Measurements from ENCODE around the gene PRKAR1B.
"Not testable (repeated sequence)": the region's sequence is repeated elsewhere in the genome, so short reads cannot be mapped to it uniquely, and the experiment has no call there.

PRKAR1B gene

DNA sequence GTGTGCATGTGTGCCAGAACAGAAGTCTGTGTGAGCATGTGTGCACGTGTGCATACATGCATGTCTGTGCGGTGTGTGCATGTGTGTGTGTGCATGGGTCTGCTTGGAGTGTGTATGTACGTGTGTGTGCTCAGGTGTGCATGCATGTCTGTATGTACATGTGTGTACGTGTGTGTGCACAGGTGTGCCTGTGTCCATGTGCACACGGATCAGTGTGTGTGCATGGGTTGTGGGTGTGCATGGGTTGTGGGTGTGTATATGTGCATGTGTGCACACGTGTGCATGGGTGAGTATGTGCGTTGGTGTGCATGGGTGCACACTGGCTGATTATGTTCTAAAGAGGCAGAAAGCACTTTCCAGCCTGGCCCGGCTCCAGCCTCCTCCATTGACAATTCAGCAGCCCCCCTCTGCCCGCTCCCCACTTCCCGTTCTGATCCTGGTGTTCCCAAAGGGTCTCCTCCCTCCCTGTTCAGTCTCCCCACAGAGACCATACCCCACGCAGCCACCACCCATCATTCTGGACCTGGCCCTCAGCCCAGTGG, 163.4 kb downstream of the PRKAR1B start:
- DNase-seq (ENCODE audit: extremely low read depth in 1 of 2, low read depth in 1 of 2) = no peak

DNA sequence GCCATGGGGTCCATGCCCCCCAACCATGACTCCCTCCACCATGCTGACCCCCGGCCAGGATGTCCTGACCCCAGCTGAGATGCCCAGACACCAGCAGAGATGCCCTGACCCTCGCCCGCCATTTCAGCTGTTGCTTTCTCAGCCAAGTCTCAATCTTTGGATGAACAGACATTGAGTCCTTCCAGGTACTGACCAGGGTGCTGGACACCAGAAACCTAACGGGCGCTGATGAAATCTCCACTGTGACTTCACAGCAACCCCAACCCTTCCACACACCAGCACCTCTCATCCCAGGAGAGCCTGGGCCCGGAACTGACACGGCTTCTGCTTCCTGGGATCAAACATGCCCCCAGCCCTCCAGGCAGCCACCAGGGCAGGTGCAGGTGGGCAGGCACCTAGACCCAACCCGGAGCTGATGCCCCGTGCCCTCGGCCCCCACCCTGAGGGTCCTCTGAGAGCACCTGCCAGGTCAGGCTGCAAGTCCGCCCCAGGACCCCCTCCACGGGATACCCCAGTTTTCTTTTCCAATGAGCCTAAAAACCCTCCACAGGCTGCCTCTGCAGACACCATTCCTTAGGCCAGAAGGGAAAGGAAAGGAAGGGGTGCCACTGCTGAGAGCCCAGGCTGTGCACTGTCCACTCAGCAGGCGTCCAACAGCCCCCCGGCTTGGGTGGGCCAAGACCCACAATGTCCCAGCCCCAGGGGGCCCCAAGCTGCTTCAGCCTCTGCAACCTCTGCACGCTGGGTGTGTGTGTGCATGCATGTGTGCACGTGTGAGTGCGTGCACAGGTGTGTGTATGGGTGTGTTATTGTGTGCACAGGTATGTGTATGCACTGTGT, 164.1 kb downstream of the PRKAR1B start:
- no peak for DNase-seq (ENCODE audit: extremely low read depth in 1 of 2, low read depth in 1 of 2)

DNA sequence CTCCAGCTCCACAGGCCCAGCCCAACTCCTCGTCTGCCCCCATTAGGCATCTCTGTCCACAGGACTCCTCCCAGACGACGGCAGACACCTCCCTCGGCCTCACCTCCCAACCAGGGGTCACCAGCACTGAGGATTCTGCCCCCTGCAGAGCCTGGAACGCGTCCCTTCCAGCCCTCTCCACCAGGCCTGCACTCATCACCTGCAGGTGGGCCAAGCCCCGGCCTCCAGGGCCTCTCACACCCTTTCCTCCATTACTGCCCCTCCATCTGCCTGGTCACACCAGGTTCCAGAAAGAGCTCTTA, 164.8 kb downstream of the PRKAR1B start:
- no peak for DNase-seq (ENCODE audit: extremely low read depth in 1 of 2, low read depth in 1 of 2)

DNA sequence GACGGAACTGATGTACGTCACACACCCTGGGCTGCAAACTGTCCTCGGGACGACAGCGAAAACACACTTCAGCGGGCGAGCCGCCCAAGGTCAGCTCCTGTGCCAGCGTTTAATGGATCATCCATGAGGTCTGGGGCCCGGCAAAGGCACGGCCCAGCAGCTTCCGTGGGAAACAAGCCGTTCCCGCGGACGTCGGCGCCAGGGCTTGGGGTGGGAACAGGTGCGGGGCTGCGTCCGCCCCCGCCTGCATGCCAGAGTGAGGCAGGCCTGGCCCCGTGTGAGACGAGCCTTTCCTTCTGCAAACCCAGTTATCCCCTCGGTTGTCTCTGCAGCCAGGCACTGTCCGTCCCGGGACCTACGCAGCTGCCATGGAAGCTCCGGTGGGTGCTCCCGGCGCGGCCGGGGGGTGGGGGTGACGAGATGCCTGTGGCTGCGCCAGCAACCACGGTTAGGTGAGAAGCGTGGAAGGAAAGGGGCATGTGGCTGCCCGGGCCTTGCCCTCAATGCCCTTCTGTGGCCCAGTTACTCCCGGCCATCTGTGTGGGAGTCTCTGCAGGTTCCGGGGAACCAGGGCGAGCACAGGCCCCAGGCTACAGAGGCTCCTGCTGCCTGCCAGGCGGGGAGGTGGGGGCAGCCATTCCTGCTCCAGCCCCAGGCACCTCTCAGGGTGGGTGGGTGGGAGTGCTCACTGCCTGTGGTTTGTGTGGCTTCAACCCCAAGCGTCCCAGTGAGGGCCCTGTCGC, 165.3 kb downstream of the PRKAR1B start:
- no peak for DNase-seq (ENCODE audit: extremely low read depth in 1 of 2, low read depth in 1 of 2)

DNA sequence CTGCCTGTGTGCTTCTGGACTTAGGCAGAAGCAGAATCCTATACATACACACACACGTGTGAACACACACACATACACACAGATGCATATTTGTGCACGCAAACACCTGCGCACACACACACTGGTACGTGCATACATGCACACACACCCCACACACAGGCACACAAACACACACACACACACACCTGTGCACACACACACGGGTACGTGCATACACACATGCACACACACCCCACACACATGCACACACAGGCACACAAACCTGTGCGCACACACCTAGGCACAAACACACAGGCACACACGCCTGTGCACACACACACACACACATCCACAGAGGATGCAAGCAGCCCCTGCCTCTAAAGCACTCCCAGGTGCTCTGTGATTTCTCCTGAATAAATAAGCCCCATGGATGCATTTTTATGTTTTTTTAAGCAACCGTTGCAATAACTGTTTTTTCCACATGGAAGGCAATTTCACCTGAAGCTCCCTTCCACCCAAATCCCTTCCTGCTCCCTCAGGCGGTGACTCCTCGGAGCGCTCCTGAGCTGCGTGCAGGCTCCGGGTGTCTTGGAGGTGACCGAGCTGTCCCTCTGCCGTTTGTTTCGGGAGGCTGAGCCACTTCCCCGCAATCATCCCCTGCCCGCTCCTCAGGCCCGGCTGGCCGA, 166.0 kb downstream of the PRKAR1B start:
- DNase-seq (ENCODE audit: extremely low read depth in 1 of 2, low read depth in 1 of 2) = no peak

DNA sequence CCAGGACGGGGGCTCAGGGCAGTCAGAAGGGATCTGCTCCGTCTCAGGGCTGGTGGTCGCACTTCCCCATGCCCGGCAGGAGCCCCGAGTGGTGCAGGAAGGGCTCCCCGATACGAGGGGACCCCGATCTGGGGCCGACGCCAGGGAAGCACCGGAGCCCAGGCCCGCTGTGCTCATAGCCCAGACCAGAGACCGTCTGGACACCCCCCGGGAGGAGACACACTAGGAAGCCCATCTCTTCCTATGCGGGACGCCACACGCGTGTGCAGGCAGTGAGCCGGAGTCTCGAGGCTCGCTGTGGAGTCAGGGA, 167.7 kb downstream of the PRKAR1B start:
- no peak for DNase-seq (ENCODE audit: extremely low read depth in 1 of 2, low read depth in 1 of 2)

DNA sequence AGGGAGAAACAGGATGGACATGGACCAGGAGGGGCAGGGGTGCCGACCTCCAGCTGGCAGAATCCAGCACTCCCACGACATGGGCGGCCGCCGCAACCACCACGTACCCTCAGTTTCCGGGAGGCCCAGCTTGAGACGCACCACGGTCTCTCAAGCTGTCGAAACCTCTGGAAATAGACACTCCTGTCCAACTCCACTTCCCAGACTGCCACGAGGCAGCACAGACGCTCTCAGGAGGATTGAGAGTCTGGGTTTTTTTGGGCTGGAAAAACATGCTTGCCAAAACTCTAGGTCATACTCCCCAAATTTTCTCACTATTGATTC, 169.6 kb downstream of the PRKAR1B start:
- no peak for DNase-seq (ENCODE audit: extremely low read depth in 1 of 2, low read depth in 1 of 2)

DNA sequence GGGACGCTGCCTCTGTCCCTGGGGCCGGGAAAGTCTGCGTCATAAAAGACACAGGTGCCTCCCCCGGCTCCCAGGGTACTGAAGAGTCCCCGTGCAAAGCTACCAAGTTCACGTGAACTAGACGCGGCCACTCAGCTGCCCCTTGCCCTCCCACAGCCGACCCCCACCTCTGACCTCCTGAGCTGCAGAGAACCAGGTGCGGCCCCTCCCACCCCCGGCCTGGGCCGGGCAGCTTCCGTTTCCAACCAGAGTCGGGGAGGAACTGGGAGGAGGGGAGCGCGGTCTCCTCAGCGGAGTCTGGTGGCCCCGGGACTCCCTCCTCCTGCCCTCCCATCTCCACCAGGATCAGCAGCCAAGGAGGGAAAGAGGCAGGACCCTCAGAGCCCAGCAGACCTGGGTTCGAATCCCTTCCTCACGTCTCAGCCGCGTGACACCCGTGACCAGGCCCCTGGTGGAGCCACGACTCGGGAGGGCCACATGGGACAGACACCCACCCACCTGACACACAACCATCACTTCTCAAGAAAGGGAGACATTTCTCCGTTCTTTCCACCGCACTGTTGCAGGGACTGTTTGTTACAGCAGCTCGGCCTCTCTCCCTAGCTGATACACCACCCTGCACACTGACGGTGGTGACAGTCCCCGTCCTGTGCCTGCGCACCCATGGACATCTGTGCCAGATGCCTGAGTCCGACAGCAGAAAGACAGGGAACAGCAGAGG, 170.1 kb downstream of the PRKAR1B start:
- DNase-seq (ENCODE audit: extremely low read depth in 1 of 2, low read depth in 1 of 2) = no peak

DNA sequence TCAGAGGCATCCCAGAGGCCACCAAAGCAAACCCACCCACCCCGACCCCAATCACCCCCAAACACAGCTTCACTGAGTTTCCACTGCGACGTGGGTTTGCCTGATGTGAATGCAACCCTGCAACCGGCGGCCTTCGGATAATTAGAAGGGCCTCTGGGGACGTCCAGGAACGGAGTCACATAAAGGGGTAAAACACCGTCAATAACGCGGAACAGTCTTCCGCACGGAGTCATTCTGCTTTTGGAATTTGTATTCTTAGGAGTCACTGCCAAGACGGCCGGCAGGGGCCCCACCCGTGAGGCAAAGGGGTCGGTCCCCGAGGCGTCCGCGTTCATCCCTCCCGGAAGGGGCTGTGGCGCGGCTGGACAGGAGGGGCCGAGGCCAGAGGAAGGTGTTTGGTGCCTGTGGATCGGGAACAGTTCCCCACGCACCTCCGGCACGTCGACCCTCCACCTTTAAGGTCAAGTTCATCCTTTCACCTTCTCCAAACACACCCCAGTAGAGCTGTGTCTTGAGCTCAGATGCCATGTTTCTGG, 170.7 kb downstream of the PRKAR1B start:
- DNase-seq (ENCODE audit: extremely low read depth in 1 of 2, low read depth in 1 of 2) = no peak

DNA sequence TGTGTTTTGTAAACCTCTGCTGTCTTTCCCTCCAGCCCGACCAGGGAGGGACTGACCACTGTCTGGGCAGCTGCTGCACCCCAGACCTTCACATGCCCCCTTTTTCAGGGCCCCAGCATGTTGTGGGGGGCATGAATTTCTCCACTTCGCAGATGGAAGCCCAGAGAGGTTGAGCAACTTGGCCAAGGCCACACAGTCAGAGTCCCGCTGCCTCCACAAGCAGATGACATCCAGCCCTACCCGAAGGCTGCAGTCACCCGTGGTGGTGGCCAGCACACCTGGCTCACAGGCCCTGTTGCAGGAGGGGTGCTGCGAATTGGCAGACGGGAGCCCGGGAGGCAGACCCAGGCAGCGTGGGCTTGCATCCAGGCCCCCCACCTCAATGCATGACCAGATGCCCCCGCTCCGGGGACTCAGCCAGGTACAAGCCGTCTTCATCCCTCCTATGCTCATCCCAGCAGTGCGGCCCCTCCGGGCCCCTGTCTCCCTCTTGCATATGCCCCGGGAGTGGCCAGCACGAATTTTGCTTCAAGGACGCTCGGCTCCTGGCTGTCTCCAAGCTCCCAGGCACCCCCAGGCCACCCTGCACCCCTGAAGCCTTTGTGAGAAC, 171.4 kb downstream of the PRKAR1B start:
- DNase-seq (ENCODE audit: extremely low read depth in 1 of 2, low read depth in 1 of 2) = no peak

DNA sequence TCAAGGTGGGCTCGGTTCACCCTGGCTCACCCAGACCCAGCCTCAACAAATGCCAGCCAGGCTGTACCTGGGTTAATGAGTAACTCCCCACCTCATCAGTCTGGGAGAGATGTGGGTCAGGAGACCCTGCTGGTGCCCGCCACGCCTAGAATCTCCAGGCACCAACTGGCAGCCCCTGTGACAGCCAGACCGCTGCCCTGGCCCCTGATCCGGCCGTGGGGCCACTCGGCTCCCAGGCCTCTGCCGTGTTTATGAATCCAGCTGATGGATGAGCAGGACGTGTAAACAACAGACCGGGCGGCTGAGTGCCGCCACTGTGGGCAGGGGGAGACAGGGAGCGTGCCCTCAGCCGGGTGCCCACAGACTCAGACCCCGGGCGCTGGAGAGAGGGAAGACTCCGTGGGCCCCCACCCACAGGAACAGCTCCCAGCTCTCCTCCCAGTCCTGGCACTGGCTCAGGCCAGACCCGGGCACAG, 173.4 kb downstream of the PRKAR1B start:
- DNase-seq (ENCODE audit: extremely low read depth in 1 of 2, low read depth in 1 of 2) = no peak

DNA sequence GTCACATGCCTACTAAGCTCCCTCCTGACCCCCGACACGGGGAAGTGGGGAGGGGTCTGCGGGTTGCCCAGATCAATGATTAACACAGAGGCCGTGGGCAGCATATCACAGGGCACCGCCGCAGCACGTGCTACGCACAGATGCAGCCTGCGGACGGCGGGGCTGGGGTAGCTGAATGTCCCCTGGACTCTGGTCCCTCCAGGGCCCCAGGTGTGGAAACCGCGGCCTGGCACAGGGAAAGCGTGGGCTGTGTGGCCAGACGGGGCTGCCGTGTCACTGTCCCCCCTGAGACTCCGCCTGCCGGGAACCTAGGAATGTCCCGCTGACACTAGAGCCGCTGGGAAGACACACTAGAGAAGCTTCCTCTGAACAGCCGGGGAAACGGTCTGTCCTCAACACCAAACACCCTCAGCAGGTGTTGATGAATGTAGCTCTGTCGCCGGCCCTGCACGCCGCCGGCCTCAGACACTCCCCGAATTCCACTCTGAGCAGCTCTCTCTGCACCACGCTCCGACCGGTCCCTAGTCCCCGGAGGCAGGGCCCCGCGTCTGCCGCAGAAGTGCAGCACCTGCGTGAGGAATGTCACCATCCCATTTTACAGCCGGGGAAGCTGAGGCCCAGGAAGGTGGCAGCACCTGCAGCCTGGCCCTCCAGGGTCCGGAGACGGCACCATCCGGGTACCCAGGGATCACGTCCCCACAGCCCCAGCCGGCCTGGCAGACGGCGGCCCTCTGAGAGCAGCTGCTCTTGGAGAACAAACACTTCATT, 174.0 kb downstream of the PRKAR1B start:
- DNase-seq (ENCODE audit: extremely low read depth in 1 of 2, low read depth in 1 of 2) = no peak

DNA sequence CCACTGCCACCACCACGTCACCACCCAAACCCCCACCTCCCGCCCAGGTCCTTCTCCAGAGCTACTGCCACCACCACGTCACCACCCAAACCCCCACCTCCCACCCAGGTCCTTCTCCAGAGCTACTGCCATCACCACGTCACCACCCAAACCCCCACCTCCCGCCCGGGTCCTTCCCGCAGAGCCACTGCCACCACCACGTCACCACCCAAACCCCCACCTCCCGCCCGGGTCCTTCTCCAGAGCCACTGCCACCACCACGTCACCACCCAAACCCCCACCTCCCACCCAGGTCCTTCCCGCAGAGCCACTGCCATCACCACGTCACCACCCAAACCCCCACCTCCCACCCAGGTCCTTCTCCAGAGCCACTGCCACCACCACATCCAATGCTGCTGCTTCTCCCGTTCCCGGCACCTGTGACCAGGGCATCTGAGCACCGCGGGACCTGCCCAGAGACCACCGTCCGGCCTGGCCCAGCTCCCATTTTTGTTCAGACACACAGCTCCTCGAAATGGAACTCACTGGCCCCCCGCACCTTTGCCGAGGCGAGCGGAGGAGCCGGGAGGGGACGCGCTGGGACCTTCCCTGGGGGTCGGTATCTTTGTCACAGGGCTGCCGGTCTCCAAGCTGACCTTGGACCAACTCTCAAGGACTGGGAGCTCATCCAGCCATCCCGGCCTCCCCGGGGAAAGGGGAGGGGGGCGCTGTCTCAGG, 174.8 kb downstream of the PRKAR1B start:
- DNase-seq (ENCODE audit: extremely low read depth in 1 of 2, low read depth in 1 of 2) = not testable (repeated sequence)

DNA sequence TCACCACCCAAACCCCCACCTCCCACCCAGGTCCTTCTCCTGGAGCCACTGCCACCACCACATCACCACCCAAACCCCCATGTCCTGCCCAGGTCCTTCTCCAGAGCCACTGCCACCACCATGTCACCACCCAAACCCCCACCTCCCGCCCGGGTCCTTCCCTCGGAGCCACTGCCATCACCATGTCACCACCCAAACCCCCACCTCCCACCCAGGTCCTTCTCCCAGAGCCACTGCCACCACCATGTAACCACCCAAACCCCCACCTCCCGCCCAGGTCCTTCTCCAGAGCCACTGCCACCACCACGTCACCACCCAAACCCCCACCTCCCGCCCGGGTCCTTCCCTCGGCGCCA, 175.5 kb downstream of the PRKAR1B start:
- not testable (repeated sequence) for DNase-seq (ENCODE audit: extremely low read depth in 1 of 2, low read depth in 1 of 2)

DNA sequence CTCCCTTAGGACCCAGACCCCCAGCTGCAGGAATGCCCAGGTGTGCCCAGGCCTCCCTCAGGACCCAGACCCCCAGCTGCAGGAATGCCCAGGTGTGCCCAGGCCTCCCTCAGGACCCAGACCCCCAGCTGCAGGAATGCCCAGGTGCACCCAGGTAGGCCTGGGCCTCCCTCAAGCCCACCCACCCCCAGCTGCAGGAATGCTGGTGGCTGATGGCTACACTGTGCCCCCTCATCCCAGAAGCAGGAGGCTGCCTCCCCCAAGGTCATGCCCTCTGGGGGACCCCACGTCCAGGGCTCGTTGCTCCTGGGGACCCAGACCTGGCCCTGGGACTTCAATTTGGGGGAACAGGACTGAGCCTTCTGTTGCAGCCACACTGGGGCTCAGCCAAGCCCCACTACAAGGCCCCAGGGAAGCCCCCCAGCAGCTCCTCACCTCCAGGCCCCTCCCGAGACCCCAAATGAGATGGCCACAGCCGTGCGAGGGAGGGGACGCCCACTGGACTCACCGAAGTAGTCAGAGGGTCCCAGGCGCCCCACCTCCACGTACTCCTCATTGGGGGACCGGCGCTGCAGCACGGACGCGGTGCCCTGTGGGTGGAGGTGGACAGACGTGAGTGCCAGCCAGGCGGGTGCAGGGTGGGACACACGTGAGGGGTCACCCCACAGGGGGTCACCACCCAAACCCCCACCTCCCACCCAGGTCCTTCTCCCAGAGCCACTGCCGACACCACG, 176.0 kb downstream of the PRKAR1B start:
- no peak for DNase-seq (ENCODE audit: extremely low read depth in 1 of 2, low read depth in 1 of 2)

DNA sequence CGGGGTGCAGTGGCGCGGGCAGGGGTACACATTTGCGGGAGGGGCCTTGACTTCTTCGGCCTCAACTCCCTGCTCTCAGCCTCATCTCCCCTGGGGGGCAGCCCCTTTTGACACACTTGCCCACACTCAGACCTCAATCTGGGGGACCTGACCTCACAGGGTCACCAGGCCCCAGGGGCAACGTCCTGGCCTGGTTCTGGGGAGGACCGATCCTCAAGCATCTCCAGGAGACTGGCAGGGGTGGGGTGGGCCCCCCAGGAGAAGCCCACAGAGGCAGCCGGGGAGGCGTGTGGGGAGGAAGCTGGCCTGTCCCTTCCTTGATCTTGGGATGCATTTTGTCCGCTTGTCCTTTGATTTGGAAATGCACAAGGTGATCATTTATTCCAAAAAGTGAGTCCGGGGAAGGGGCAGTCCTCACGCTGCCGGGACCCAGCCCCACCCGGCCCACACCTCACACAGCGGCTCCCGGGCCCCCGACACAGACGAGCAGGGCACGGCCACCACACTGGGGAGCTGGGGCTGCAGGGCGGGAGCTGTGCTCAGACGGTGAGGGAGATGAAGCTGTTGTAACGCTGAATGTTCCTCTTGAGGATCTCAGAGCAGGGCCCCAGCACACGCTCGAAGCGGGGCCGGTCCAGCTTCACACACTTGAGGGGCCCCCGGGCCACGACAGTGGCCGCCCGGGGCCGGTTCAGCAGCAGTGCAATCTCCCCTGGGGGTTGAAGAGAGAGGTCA, 177.0 kb downstream of the PRKAR1B start:
- DNase-seq (ENCODE audit: extremely low read depth in 1 of 2, low read depth in 1 of 2) = no peak

DNA sequence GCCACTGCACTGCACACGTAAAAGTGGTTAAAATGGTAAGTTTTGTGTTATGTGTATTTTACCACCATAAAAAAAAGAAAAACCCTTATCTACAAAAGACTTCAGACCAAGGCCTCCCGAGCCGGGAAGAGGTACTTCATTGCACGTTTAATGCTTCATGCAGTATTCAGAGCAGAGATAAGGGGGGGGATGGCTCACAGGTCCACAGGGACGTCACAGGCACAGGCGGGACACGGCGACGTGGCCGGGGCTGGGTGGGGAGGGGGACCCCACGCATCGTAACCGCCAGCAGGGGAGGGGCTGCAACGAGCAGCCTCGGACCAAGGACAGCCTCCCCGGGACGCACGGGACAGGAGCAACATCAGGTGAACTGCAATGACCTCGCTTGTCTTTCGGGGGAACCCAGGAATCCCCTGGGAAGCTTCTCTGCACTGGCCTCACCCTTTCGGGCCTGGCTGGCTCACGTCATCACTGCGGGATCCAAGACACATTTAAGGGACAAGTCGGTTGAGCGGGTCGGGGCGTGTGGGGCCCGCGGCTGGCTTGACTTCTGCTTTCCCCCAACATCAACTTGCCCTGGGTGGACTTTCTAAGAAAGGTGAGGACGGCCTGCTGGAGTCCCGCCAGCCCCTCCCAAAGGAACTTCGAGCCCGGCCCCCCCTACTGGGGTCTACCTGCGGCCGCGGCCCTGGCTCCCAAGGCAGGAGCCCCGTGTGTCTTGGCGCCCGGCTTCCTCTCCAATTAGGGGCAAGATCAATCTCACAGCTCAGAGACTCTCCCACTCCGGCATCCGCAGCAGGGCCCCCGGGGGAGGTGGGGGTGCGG, 177.8 kb downstream of the PRKAR1B start:
- no peak for DNase-seq (ENCODE audit: extremely low read depth in 1 of 2, low read depth in 1 of 2)

All from activated CD8-positive, alpha-beta memory T cell treated with anti-CD3 and anti-CD28 coated beads for 1 hour (primary cell).